ENCODE results near the gene SYF2.
"Not testable (repeated sequence)": the region's sequence is repeated elsewhere in the genome, so short reads cannot be mapped to it uniquely, and the experiment has no call there.

GRCh38 chr1:25260336-25260735 lies 28.0 kb upstream of the SYF2 start:
- not testable (repeated sequence) for TF ChIP-seq POLR2AphosphoS5, POLR2A (IDR thresholded peaks at IDR 0.05)
- TF ChIP-seq, protein P1, sequence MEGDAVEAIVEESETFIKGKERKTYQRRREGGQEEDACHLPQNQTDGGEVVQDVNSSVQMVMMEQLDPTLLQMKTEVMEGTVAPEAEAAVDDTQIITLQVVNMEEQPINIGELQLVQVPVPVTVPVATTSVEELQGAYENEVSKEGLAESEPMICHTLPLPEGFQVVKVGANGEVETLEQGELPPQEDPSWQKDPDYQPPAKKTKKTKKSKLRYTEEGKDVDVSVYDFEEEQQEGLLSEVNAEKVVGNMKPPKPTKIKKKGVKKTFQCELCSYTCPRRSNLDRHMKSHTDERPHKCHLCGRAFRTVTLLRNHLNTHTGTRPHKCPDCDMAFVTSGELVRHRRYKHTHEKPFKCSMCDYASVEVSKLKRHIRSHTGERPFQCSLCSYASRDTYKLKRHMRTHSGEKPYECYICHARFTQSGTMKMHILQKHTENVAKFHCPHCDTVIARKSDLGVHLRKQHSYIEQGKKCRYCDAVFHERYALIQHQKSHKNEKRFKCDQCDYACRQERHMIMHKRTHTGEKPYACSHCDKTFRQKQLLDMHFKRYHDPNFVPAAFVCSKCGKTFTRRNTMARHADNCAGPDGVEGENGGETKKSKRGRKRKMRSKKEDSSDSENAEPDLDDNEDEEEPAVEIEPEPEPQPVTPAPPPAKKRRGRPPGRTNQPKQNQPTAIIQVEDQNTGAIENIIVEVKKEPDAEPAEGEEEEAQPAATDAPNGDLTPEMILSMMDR (IDR thresholded peaks at IDR 0.05), result not testable (repeated sequence)
